Activated CD8-positive, alpha-beta memory T cell treated with anti-CD3 and anti-CD28 coated beads for 4 hours (primary cell): Measurements from ENCODE around the gene TCEAL1.
"Not testable (repeated sequence)": the region's sequence is repeated elsewhere in the genome, so short reads cannot be mapped to it uniquely, and the experiment has no call there.

ENCODE experiments used
- DNase-seq, 2 donors: peaks; one replicate each; pipeline ENCODE4 v3.0.0-alpha.2; 2020; ENCODE audit warnings: low read depth in 2 of 2

Gene TCEAL1

GRCh38 chrX:103635436-103635835 is 6.7 kb downstream of the TCEAL1 start:
- no peak for DNase-seq

- no peak for DNase-seq
Measured at GRCh38 chrX:103637604-103638338, 9.0 kb downstream of the TCEAL1 start.

GRCh38 chrX:103638479-103639346 is 9.9 kb downstream of the TCEAL1 start:
- DNase-seq = not testable (repeated sequence)

GRCh38 chrX:103640401-103641155 is 11.8 kb downstream of the TCEAL1 start:
- no peak for DNase-seq

- no peak for DNase-seq
Measured at GRCh38 chrX:103644125-103644524, 15.3 kb downstream of the TCEAL1 start.

GRCh38 chrX:103647630-103648029 is 18.9 kb downstream of the TCEAL1 start:
- no peak for DNase-seq

- DNase-seq = no peak
Measured at GRCh38 chrX:103651151-103651773, 22.5 kb downstream of the TCEAL1 start.

GRCh38 chrX:103655230-103656000 is 26.6 kb downstream of the TCEAL1 start:
- DNase-seq = not testable (repeated sequence)

- no peak for DNase-seq
Measured at GRCh38 chrX:103656617-103657016, 27.8 kb downstream of the TCEAL1 start.

- not testable (repeated sequence) for DNase-seq
Measured at GRCh38 chrX:103657066-103657465, 28.3 kb downstream of the TCEAL1 start.

- DNase-seq = no peak
Measured at GRCh38 chrX:103658681-103659433, 30.1 kb downstream of the TCEAL1 start.

GRCh38 chrX:103659460-103659859 is 30.7 kb downstream of the TCEAL1 start:
- DNase-seq = not testable (repeated sequence)

GRCh38 chrX:103663981-103664762 is 35.4 kb downstream of the TCEAL1 start:
- no peak for DNase-seq

- no peak for DNase-seq
Measured at GRCh38 chrX:103666202-103667107, 37.7 kb downstream of the TCEAL1 start.

- DNase-seq = no peak
Measured at GRCh38 chrX:103669745-103670144, 41.0 kb downstream of the TCEAL1 start.

- DNase-seq = no peak
Measured at GRCh38 chrX:103674531-103675454, 46.0 kb downstream of the TCEAL1 start.
